ENCODE data around the gene PPP1R26.
"Not testable (repeated sequence)": the region's sequence is repeated elsewhere in the genome, so short reads cannot be mapped to it uniquely, and the experiment has no call there.

Gene PPP1R26, protein sequence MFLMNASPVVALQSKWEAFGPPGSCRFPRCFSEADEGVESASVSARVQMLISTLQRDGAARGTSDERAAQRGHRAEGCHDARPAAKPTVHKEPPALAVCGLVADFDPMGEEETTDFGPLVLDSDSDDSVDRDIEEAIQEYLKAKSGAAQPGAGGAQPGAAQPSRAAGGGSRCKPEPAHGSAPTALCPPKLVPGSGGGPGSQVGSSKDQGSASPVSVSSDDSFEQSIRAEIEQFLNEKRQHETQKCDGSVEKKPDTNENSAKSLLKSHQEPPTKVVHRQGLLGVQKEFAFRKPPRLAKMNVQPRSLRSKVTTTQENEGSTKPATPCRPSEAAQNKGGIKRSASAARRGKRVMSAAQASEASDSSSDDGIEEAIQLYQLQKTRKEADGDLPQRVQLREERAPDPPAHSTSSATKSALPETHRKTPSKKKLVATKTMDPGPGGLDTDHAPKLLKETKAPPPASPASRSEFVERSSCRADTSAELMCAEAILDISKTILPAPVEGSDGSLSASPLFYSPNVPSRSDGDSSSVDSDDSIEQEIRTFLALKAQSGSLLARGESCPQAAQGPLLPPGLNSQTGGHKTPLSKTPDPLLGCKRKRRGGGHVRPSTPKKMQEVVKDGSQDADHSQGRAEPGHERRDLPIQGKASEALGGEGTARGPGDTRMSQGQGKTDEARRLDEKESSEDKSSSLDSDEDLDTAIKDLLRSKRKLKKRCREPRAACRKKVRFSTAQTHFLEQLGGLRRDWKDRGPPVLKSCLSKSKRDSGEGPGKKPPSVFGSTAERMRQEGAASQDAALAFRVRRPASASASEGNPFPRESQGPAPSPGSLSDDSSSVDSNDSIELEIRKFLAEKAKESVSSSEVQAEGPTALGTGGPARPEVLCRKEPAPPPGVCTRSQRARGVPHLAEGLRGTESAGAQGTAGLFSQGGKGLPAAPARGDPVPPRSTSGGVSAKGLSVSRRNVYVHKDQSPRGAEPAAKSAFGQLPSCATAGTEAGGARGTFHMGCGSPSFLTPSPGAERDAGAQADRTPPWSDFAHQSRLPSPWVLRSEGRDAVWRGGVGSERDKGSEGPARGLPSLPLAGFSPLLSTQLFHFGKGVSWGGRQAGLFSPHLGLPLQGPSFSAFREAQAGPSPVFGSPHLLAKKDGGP (N-terminal part only)

DNA sequence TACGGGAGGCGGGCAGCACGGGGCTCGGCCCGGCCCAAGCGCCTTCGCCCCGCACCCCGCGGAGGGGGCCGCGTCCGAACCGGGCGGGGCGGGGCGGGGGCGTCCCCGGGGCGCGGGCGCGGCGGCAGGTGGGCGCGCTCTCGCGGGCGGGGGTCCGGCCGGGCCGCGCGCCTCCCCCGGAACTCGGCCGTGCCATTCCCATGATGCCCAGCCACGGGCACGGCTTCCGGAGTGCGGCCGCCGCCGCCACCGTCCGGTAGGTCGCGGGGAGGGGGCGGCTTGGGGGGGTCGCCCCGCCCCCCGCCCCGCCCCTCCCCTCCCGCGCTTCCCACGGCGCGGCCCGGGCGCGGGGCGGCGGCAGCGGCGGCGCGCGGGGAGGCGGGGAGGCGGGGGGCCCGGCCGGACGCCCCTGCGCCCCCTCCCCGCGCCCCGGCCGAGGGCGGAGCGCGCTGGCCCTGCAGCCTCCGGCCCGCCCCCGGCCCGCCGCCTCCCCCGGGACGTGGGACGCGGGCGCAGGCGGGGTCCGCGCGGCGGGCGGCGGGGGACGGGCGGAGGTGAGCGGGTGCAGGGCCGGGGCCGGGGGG is at the start of gene PPP1R26:
Gene PPP1R26, plus strand, starts transcription at position 314 of the 584 bp plus-strand sequence. CDS start 4,729 bp downstream, outside the sequence.
- no peak for DNase-seq

GRCh38 chr9:135437259-135437658 is 42.3 kb upstream of the PPP1R26 start:
- no peak for DNase-seq

- DNase-seq: not testable (repeated sequence)
Measured at GRCh38 chr9:135437696-135438095, 41.9 kb upstream of the PPP1R26 start.

DNA sequence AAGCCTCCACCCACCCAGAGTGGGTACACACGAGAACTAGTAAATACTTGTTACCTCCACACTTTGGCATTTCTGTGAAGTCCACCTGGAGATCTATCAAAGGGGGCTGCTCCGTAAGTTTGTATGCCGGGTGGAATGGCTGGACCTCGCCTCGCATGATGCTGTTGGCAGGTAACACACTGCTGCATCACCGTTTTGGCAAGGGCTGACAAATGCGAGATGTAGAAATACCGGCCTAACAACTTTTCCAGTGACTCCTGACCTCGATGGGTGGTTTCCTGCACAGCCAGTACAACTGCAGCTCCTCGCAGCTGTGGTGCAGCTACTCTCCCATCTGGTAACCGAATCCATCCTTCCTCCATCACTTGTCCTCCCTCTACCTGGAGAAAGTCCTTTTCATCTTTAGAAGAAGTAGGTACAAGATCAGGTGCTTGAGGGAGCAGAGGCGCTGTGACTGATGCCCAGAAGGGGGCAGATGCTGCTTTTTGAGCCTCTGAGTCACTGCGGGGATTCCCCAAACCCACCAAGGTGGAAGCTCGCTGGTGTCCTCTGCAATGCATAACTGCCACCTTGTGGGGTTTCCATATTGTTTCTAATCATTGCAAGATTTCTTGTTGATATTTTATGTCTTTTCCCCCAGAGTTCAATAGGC is 40.9 kb upstream of the PPP1R26 start:
- DNase-seq: not testable (repeated sequence)

GRCh38 chr9:135439514-135439913 is 40.1 kb upstream of the PPP1R26 start:
- DNase-seq: not testable (repeated sequence)

- DNase-seq: no peak
Measured at GRCh38 chr9:135439916-135440315, 39.7 kb upstream of the PPP1R26 start.

- DNase-seq: no peak
Measured at GRCh38 chr9:135440620-135441019, 39.0 kb upstream of the PPP1R26 start.

GRCh38 chr9:135441105-135442071 is 38.2 kb upstream of the PPP1R26 start:
- not testable (repeated sequence) for DNase-seq

DNA sequence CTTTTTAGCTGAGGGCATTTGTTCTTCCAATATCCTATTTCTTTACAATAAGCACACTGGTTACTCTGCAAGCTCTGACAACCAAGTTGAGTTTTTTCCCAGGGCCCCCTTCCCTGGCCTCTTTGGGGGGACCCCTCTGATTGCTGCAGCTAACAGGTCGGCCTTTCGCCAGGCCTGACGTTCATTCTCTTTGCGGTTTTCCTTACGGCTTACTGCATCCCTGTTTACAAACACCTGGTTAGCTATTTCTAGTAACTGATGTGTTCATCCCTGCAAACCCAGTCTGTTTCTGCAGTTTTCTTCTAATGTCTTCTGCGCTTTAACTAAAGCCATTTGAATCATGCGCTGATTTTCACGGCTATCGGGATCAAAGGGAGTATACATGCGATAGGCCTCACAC is 37.5 kb upstream of the PPP1R26 start:
- no peak for DNase-seq

GRCh38 chr9:135443797-135444425 is 35.7 kb upstream of the PPP1R26 start:
- no peak for DNase-seq

- no peak for DNase-seq
Measured at GRCh38 chr9:135447126-135447525, 32.5 kb upstream of the PPP1R26 start.

DNA sequence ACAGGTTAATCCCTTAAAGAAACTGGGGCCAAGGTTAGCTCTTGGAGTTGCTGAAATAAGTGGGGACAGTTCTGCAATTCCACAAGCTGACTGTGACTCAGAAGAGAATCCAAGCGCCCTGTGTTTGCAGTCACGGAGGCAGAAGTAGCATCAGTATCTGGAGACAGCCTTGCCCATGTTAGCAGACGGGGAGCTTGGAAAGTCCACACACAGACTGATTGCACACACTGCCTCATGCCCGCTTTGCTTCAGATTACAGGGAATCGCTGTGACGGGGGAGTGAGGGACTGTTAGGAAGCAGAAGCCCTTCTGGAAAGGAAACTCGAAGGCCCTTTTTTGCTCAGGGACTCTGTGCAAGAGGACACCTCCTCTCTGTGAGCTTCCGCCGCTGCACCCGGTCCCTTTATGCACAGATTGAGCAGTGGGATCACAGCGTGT is 30.9 kb upstream of the PPP1R26 start:
- DNase-seq: no peak

- not testable (repeated sequence) for DNase-seq
Measured at GRCh38 chr9:135449532-135449931, 30.1 kb upstream of the PPP1R26 start.

- DNase-seq: no peak
Measured at GRCh38 chr9:135450956-135451355, 28.6 kb upstream of the PPP1R26 start.

DNA sequence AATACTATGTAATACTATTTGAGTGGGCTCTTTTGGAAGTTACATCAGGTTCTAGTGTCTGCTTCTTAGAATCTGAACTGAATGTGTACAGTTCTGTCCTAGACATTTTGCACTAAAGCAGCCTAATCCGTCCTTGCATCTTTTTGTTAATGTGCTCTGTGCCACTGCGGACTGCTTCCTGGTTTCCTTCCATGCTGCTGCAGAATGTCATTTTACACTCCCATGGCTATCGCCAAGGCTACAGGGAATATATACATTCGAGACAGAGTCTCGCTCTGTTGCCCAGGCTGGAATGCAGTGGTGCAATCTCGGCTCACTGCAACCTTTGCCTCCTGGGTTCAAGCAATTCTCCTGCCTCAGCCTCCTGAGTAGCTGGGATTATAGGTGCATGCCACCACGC is 27.7 kb upstream of the PPP1R26 start:
- not testable (repeated sequence) for DNase-seq

DNA sequence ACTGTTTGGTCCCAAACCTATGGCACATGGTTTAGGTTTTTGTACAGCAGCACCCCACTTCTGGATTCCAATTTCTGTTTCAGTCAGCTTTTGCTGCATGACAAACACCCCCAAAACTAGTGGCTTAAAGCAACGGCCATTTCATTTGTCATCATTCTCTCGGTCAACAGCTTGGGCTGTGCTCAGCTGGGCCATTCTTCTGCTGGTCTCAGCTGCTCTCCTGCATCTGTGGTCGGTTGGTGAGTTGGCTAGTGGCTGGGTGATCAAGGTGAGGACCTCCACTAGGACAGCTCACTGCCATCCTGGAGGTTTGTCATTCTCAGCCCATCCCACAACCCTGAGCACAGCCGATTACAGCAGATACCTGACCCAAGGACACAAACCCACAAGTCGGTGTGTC is 24.8 kb upstream of the PPP1R26 start:
- DNase-seq: no peak

GRCh38 chr9:135455401-135456030 is 24.1 kb upstream of the PPP1R26 start:
- no peak for DNase-seq

DNA sequence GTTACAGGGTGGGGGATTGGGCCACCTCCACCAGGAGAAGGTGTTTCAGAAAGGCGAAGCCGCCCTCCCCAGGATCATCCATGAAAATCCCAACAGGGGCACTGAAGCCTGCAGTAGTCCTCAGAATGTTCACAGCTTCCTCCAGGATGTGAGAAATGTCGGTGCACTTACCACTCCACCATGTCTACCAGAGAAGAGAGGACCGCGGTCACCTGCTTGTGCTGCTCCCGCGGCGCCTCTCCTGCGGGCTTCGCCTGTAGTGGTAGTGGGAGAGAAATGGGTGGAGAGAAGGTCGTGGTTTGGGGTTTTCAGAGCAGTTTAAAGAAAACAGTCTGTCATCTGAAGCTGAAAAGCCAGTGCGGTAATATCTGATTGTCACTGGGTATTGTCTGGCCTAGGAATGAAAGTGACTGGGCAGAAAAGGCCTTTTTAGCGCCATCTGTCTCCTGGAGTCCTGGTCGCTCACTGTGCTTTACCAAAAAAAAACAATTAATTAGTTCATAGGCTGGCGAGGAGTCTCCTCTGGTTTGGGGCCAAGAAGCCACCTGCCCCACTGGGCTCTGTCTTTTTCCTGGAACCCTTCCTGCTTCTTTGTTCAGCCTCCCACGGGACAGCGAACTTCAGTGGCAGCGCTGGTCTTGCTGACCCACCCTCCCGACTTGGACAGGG is 23.0 kb upstream of the PPP1R26 start:
- DNase-seq: no peak

- DNase-seq: not testable (repeated sequence)
Measured at GRCh38 chr9:135458478-135458877, 21.1 kb upstream of the PPP1R26 start.

All from NCI-H1092 (cell line).